Epithelial cell of proximal tubule (primary cell): Measurements from ENCODE around the gene ASAP2. TPM values are rescaled to one million over a fixed set of nuclear protein-coding genes. Genes with fewer than 3 reads are reported as not detected.

ENCODE experiments used
- DNase-seq: peaks from one replicate; pipeline ENCODE4 v3.0.0-alpha.2; 2011; ENCODE audit warnings: low read depth
- H3K4me3 ChIP-seq: 2 replicates; pipeline ENCODE4 v1.5.1; 2011; ENCODE audit warnings: low read depth, mild to moderate bottlenecking, low read length
- CTCF ChIP-seq: conservative IDR thresholded peaks from 2 replicates; pipeline ENCODE4 v1.5.1; 2012; ENCODE audit warnings: low read depth, mild to moderate bottlenecking, low read length
- total RNA-seq: library from RNA; depleted of rRNA; stranded (reverse); fragments of >200 nt; gene quantifications from 2 replicates; pipeline ENCODE4 v1.2.3, GENCODE V29; 2015

ASAP2 gene
- total RNA-seq, 1 donor from 2014 or later = 33.0 TPM

- no peak for TF ChIP-seq CTCF
- no peak overlapping the region for H3K4me3 ChIP-seq
- DNase-seq = no peak
Observed at GRCh38 chr2:9219027-9219445, 12.4 kb downstream of the ASAP2 start.

- no peak for DNase-seq
Observed at GRCh38 chr2:9220201-9220600, 13.6 kb downstream of the ASAP2 start.

GRCh38 chr2:9221223-9221622 is 14.6 kb downstream of the ASAP2 start:
- no peak overlapping the region for H3K4me3 ChIP-seq
- no peak for TF ChIP-seq CTCF
- DNase-seq = no peak

More at GRCh38 chr2:9220201-9220600, 13.6 kb downstream of the ASAP2 start:
- H3K4me3 ChIP-seq = no peak overlapping the region
- TF ChIP-seq CTCF = no peak

GRCh38 chr2:9222239-9222892 is 15.8 kb downstream of the ASAP2 start:
- no peak for TF ChIP-seq CTCF
- no peak overlapping the region for H3K4me3 ChIP-seq
- DNase-seq = no peak

- DNase-seq = no peak
- TF ChIP-seq CTCF = no peak
- no peak overlapping the region for H3K4me3 ChIP-seq
Observed at GRCh38 chr2:9222893-9223287, 16.3 kb downstream of the ASAP2 start.

- DNase-seq = no peak
- no peak for TF ChIP-seq CTCF
- H3K4me3 ChIP-seq = no peak overlapping the region
Observed at GRCh38 chr2:9225806-9226205, 19.2 kb downstream of the ASAP2 start.
